GM19043 (cell line): ENCODE results near the gene LTC4S.
"Not testable (repeated sequence)": the region's sequence is repeated elsewhere in the genome, so short reads cannot be mapped to it uniquely, and the experiment has no call there.

Source experiments
- ATAC-seq: cut with Tn5 transposase; IDR thresholded peaks from one replicate; pipeline ENCODE4 v1.9.1; 2021; ENCODE audit warnings: low read depth; ENCODE audit not compliant: unreplicated experiment

Gene LTC4S

DNA sequence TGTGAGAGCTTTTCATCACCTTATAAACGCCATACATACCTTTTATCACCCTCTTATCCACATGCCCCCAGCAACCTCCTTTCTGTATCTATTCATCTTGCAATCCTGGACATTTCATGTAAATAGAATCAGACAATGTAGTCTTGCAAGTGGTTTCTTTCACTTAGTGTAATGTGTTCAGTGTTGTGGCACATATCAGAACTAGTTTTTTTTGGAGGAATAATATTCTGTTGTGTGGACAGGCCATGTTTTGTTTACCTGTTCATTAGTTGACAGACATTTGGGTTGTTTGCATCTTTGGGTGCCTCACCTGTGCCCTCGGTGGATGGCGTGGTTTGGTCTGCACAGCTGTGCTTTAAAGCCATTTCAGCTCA lies 28.3 kb downstream of the LTC4S start:
- no peak for ATAC-seq

DNA sequence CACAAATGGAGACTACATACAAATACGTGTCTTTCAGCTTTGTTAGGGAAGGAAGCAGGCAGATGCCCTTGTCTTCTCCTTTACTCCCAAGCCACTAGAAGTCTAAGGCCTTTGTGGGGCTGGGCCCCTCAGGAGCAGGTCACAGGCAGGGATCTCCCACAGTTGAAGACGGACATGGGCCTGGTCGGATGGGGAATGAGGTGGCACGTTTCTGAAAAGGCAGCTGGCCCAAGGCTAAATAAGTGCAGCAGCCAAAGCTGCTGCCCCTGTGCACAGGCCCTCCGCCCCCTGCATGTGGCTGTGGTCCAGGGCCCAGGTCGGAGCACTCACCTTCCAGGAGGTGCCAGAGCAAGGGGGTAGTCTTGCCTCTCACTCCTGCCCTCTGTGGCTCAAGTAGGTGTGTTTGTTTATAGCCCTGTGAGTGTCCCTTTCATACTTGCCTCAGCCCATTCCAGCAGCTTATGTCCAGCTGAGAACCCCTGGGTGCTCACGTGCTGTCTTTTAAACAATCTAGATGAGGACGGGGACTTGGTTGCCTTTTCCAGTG lies 28.7 kb downstream of the LTC4S start:
- no peak for ATAC-seq

- ATAC-seq, result no peak
These were observed 30.4 kb downstream of the LTC4S start for GRCh38 chr5:179823937-179824744.

GRCh38 chr5:179824745-179825112 lies 30.9 kb downstream of the LTC4S start:
- no peak for ATAC-seq

- no peak for ATAC-seq
These were observed 31.9 kb downstream of the LTC4S start for GRCh38 chr5:179825655-179826182.

- ATAC-seq, result no peak
These were observed 33.9 kb downstream of the LTC4S start for GRCh38 chr5:179827680-179828079.

DNA sequence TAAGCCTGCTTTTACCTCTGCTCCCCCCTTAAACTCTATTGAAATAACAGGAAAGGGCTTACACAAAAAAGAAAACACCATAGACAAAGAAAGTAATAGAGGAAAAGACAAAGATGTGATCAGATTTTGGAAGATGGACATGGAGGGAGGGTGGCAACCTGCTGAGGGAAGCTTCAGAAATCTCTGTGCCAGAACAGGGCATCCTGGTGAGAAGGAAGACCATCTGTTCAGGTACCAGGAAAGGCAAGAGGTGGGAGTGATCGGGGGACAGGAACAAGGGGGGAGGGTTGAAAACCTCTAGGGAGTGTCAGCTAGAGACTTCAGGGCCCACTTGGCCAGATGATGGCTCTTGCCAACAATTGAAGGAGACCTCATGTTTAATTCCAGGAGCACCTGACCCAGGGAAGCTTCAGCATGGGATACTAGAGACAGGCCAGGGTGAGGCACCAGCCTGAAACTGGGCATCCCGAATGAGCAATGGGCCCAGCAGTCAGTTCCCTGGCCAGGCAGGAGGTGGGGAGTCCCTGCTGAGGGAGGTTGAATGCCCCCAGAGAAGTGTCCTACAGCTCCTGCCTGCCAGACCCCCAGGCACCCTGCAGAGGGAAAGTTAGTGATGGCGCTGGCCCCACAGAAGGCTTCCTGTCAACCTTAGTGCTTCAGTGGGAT lies 35.1 kb downstream of the LTC4S start:
- ATAC-seq, result no peak

GRCh38 chr5:179829732-179830435 lies 36.1 kb downstream of the LTC4S start:
- no peak for ATAC-seq

- no peak for ATAC-seq
These were observed 37.2 kb downstream of the LTC4S start for GRCh38 chr5:179830818-179831468.

DNA sequence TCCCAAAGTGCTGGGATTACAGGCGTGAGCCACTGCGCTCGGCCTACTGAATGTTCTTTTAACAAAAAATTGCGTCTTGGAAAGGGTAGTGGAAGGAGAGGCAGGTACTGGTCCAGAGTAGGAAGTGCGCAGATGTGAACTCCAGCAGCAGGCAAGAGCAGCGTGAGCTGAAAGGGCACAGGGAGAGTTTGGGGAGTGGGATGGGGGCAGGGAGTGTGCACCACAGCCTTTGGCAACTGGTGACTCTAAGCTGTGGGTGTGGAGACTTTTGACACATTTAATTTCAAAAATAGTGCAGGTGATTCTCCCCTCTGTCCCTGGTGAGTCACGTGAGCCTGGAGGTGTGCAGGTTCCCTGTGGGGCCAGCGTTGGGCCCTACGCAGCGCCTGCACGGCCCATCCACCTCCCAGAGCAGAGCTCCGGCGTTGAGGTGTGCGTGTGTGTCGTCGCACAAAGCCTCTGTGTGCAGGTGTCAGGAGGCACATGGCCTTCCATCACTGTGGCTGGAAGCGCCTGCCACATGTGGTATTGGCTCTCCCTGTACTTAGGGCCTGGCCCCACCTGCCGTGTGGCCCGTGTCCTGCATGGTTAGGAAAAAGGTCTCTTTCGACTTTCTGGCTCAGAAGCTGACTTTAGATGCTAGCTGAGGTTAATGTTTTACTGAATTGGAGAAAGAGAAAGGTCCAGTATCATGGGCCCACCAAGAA lies 38.4 kb downstream of the LTC4S start:
- ATAC-seq, result no peak

DNA sequence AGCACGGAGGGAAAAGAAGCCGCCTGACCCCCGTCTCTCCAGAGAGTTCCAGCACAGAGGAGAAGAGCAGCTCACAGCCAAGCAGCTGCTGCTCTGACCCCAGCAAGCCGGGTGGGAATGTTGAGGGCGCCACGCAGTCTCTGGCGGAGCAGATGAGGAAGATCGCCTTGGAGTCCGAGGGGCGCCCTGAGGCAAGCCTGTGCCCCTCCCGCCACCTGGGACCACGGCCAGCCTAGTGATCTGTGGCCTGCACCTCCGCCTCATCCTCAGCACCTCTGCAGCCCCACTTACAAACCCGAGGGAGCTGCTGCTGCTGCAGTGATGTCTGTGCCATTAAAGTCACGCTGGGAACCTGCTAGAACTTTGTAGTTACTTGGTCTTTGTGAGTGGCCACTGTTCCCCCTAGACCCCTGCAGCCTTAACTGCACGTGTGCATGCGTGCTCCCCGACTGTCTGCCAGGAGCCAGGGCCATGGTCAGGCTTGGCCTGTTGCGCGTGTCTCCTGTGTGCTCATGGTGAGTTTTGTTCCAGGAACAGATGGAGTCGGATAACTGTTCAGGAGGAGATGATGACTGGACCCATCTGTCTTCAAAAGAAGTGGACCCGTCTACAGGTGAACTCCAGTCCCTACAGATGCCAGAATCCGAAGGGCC lies 39.4 kb downstream of the LTC4S start:
- ATAC-seq, result no peak

DNA sequence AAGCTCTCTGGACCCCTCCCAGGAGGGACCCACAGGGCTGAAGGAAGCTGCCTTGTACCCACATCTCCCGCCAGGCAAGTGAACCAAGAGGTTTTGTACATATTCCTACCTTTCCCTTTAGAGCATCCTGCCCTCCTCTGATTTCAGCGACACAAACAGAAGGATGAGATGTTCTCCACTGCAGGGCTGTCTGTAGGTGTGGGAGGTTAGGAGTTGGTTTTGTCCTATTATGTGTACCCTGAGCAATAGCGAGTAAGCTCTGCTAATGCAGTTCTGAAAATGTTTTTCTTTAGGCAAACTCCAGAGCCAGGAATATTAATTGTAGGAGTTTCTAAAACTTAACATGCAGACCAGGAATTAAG lies 39.9 kb downstream of the LTC4S start:
- no peak for ATAC-seq

DNA sequence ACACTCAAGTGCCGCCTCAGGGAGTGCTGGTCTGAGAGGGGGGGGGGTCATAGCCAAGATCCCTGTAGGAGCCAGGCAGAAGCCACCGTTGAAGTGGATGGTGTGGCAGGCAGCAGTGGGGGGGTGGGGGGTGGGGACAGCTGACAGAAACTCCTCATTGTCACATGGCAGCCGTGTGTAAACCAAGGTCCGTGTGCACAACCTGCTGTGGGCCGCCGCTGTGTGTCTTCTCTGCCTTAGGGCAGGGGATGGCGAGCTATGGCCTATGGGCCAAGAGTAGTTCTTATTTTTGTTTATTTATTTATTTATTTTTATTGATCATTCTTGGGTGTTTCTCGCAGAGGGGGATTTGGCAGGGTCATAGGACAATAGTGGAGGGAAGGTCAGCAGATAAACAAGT lies 40.3 kb downstream of the LTC4S start:
- ATAC-seq, result no peak

GRCh38 chr5:179834871-179835270 lies 41.1 kb downstream of the LTC4S start:
- ATAC-seq, result not testable (repeated sequence)

DNA sequence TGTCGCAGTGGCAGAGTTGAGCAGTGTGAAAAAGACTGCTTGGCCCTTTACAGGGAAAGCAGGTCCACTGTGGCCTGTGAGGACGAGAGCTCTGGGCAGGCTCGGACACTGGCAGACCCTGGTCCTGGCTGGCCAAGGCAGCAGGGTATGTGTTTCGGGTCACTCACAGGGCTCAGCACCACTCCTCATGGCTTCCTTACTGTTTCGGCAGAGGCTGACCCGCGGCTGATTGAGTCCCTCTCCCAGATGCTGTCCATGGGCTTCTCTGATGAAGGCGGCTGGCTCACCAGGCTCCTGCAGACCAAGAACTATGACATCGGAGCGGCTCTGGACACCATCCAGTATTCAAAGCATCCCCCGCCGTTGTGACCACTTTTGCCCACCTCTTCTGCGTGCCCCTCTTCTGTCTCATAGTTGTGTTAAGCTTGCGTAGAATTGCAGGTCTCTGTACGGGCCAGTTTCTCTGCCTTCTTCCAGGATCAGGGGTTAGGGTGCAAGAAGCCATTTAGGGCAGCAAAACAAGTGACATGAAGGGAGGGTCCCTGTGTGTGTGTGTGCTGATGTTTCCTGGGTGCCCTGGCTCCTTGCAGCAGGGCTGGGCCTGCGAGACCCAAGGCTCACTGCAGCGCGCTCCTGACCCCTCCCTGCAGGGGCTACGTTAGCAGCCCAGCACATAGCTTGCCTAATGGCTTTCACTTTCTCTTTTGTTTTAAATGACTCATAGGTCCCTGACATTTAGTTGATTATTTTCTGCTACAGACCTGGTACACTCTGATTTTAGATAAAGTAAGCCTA lies 42.6 kb downstream of the LTC4S start:
- peak; percentile 79 for ATAC-seq

DNA sequence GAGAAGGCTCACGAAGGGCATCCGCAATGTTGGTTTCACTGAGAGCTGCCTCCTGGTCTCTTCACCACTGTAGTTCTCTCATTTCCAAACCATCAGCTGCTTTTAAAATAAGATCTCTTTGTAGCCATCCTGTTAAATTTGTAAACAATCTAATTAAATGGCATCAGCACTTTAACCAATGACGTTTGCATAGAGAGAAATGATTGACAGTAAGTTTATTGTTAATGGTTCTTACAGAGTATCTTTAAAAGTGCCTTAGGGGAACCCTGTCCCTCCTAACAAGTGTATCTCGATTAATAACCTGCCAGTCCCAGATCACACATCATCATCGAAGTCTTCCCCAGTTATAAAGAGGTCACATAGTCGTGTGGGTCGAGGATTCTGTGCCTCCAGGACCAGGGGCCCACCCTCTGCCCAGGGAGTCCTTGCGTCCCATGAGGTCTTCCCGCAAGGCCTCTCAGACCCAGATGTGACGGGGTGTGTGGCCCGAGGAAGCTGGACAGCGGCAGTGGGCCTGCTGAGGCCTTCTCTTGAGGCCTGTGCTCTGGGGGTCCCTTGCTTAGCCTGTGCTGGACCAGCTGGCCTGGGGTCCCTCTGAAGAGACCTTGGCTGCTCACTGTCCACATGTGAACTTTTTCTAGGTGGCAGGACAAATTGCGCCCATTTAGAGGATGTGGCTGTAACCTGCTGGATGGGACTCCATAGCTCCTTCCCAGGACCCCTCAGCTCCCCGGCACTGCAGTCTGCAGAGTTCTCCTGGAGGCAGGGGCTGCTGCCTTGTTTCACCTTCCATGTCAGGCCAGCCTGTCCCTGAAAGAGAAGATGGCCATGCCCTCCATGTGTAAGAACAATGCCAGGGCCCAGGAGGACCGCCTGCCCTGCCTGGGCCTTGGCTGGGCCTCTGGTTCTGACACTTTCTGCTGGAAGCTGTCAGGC lies 43.6 kb downstream of the LTC4S start:
- no peak for ATAC-seq

DNA sequence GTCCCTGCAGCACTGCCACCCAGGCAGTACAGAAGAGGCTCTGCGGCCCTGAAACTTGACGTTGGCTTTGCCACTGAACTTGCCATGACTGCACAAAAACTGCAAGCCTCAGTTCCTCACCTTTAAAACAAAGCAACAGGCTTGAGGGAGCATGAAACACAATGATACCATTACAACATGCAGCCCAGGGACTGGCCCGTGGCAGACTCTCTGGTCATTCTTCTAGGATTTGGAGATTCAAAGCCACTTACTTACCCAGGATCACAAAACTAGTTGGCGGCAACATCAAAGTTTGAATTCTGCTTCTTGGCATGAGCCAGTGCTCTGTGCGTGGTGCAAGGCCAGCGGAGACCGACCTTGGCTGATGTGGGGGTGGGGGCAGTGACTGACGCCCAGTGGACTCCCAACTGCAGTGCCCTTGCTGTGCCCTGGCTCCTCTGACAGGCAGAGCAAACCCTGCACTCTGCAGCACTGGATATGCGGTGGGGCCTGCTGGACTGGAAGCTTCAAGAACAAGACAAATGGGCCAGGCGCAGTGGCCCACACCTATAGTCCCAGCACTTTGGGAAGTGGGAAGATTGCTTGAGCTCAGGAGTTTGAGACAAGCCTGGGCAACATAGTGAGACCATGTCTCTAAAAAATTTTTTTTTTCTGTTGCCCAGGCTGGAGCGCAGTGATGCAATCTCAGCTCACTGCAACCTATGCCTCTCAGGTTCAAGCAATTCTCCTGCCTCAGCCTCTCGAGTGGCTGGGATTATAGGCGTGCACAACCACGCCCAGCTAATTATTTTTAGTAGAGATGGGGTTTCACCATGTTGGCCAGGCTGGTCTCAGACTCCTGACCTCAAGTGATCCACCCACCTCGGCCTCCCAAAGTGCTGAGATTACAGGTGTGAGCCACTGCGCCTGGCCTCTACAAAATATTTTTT lies 45.8 kb downstream of the LTC4S start:
- ATAC-seq, result no peak
